GM10266 (cell line): Measurements from ENCODE around the gene DNHD1.

Source experiments
- DNase-seq: peaks from one replicate; pipeline ENCODE4 v3.0.0; 2012; ENCODE audit errors: extremely low spot score
- CTCF ChIP-seq: IDR thresholded peaks from 2 replicates; pipeline ENCODE4 v1.5.1; 2012; ENCODE audit warnings: mild to moderate bottlenecking, low read depth; ENCODE audit not compliant: control insufficient read depth, insufficient read depth; ENCODE audit errors: missing control alignments

Gene DNHD1

GRCh38 chr11:6608011-6608410 lies 110.9 kb downstream of the DNHD1 start:
- DNase-seq: no peak
- no peak for TF ChIP-seq CTCF

- no peak for TF ChIP-seq CTCF
- DNase-seq: no peak
Measured at GRCh38 chr11:6608726-6609501, 111.8 kb downstream of the DNHD1 start.

GRCh38 chr11:6609502-6610015 lies 112.5 kb downstream of the DNHD1 start:
- no peak for TF ChIP-seq CTCF
- no peak for DNase-seq

- no peak for TF ChIP-seq CTCF
- no peak for DNase-seq
Measured at GRCh38 chr11:6610591-6610990, 113.5 kb downstream of the DNHD1 start.

- TF ChIP-seq CTCF: no peak
- DNase-seq: no peak
Measured at GRCh38 chr11:6611092-6611962, 114.2 kb downstream of the DNHD1 start.

GRCh38 chr11:6611963-6612212 lies 114.8 kb downstream of the DNHD1 start:
- no peak for TF ChIP-seq CTCF
- DNase-seq: no peak
